Measurements from ENCODE around the gene LRSAM1.
"Not testable (repeated sequence)": the region's sequence is repeated elsewhere in the genome, so short reads cannot be mapped to it uniquely, and the experiment has no call there.

Gene LRSAM1

DNA sequence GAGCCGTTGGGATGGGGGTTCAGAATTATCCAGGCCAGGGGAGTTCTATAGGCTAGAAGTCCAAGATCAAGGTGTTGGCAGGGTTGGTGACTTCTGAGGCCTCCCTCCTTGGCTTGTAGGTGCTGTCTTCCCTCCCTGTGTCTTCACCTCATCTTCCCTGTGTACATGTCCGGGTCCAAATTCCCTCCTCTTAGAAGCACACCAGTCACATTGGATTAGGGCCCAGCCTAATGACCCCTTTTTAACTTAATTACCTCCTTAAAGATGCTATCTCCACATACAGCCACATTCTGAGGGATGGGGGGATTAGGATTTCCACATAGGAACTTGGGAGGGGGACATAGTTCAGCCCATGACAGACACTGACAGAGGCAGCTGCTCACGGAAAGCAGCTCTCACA lies 12.1 kb downstream of the LRSAM1 start:
- no peak for DNase-seq

DNA sequence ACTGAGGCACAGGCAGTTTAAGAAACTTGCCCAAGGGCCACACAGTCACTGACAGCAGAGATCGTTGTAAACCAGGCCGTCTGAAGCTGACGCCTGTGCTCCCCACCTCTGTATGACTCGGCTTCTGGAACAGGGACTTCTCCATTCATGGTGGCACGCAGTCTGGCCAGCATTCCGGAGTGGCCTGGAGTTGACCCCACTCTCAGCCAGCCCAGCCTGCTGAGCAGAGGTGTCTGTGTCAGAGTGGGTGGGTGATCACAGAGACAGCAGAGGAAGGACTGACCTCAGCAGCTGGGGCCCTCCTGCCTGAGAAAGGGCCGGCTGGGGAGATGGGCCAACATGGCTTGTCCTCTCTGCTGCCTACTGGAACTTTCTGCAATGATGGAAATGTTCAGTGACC lies 12.6 kb downstream of the LRSAM1 start:
- DNase-seq, result no peak

DNA sequence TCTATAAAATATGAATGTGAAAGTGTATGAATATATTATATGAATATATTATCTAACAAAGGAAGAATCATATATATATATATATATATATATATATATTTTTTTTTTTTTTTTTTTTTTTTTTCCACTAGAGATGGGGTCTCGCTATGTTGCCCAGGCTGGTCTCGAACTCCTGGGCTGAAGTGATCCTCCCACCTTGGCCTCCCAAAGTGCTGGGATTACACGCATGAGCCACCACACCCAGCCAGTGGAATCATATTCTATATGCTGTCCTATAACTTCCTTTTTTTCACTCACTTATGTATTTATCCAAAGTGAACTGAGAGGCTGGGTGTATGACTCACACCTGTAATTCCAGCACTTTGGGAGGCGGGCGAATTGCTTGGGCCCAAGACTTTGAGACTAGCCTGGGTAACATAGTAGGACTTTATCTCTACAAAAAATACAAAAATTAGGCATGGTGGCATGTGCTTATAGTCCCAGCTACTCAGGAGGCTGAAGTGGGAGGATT lies 15.2 kb downstream of the LRSAM1 start:
- not testable (repeated sequence) for DNase-seq

DNA sequence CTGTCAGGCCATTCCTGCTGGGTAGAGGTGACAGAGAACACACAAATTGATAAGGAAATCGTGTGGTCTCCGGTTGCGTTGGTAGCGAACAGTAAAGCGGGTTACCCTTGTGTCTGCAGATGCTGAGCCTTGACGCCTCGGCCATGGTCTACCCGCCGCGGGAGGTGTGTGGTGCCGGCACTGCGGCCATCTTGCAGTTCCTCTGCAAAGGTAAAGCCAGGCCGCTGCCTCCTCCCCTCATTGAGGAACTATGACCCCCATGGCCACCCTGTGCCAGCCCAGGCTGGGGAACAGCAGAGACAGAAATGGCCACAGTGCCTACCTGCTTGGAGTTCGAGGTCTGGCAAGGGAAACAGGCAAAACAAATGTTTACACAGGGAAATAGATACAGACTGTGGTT lies 16.3 kb downstream of the LRSAM1 start:
- DNase-seq, result no peak

DNA sequence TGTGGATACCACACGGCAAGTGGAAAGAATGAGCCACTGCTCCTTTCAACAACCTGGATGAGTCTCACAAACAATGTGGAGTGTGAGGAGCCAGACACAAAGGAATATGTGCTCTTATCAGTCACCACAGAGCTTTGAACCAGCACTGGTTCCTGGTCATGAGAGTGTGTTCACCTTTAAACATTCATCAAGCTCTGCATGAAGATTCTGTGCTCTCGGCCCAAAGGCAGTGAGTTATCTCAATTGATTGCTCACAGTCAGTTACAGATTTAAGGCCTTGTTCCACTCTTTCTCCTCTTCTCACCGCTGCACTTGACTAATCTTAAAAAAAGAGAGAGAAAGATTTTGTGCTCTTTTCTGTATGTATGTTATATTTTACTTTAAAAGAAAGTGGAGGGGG lies 19.4 kb downstream of the LRSAM1 start:
- no peak for DNase-seq

DNA sequence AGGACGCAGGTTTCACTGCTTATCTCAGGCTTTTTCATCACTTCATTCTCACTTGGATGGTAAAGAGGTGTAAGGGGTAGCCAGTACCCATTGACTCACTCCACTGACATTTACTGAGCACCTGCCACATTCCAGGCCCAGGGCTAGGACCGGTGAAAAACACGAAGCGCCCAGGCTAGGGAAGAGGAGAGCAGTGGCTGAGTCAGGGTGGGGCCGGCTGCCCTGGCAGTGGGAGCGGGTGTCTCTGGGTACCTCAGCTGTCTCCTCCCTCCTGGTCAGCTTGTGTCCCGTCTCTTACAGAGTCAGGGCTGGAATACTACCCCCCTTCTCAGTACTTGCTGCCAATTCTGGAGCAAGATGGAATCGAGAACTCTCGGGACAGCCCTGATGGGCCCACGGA lies 22.2 kb downstream of the LRSAM1 start:
- DNase-seq, result no peak

DNA sequence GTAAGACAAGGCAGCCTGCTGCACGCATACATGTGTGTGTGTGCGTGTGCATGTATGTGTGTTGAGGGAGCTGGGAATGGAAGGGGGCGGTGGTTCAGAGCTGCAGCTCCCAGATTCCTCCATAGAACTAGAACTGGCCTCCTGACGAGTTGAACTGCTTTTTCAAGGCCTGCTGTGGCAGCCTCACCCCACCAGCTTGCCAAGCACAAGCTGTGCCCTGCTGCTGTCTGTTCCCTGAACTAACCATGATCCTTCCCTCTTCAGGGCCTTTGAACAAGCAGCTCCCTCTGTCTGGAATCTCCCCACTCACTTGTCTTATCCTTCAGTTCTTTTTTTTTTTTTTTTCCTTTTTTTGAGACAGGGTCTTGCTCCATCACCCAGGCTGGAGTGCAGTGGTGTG lies 22.6 kb downstream of the LRSAM1 start:
- no peak for DNase-seq

DNA sequence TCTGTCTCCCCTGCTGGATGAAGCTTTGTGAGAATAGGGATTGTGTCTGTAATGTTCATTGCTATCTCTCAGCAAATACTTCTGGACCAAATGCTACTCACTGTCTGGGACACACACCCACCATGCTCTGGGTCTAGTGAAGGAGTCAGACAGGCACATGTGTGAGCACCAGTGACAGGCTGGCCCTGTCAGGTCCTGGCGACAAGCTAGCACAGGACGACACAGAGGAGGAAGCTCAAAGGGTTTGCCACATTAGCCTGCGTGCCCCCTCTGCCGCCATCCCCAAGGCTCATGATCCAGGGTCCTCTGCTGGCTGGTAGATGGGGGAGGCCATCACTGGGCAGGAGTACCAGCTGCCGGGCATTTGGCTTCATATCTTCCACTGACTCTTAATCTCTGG lies 23.3 kb downstream of the LRSAM1 start:
- no peak for DNase-seq

DNA sequence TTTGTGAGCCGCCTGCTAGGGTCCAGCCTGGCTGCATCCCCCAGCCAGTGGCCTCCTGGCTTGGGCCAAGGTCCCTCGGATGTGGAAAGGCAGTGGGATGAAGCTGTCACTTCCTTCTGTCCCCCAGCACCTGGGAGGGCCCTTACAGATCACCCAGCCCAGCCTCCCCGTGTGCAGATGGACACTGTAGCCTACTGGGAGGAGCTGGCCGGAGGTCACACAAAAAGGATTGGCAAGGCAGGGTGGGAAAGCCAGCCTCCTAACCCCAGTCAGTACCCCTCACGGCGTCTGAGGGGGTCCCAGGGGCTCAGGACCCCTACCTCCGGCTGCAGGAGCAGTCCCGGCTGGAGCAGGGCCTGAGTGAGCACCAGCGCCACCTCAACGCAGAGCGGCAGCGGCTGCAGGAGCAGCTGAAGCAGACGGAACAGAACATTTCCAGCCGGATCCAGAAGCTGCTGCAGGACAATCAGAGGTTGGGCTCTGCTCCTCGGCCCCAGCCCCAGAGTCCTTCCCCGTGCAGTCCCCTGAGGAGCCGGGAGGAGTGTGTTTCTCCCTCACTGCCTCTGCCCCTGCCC lies 28.3 kb downstream of the LRSAM1 start:
- DNase-seq, result no peak

DNA sequence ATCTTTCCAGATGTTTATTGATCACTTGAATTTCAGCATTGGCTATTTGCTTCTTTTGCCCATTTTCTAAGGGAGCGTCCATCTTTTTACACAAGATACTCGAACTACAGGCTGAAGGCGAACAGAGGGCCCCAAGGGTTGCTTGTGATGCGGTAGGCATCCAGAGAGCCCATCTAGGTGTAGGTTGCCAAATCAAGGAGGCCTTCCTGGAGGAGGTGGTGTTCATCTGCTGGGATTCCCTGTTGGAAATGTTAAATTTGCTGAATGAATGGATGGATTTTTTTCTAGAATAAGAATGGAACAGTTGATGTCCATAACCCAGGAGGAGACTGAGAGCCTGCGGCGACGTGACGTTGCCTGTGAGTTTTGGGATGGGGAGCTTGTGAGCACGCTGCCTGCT lies 31.4 kb downstream of the LRSAM1 start:
- no peak for DNase-seq

DNA sequence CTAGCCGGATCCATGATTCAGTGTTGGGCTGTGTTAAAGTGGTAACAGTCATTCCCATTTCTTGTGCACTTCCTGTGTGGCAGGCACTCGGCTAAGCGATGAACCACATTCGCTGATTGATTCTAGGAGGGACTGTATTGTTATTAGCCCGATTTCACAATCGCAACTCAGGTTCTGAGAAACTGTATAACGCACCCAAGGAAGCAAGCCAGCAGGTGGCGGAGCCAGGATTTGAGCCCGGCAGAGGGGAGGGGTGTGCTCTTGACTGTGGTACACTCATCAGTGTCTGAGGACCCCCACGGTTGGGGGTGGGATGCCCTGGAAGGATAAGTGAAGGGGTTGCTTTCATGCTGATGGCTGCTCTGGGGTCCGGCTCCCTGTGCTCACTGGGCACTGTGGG lies 34.7 kb downstream of the LRSAM1 start:
- no peak for DNase-seq

DNA sequence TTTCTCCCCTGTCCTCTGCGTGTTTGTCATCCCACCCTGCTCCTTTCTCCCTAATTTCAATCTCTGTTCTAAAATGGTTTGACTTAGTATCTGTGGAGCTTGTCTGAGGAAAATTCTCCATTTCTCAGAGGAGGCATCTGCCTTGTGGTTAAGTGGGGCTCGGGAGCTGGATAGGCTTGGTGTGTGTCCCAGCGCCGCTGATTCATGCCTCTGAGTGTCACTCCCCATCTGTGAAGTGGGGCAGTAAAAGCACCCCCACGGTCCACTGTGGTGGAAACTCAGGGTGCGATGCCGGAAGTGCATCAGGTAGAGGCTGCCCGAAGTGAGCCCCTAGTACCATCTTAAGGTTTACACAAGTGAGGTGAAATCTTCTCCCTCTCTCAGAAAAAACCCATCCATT lies 37.6 kb downstream of the LRSAM1 start:
- no peak for DNase-seq

DNA sequence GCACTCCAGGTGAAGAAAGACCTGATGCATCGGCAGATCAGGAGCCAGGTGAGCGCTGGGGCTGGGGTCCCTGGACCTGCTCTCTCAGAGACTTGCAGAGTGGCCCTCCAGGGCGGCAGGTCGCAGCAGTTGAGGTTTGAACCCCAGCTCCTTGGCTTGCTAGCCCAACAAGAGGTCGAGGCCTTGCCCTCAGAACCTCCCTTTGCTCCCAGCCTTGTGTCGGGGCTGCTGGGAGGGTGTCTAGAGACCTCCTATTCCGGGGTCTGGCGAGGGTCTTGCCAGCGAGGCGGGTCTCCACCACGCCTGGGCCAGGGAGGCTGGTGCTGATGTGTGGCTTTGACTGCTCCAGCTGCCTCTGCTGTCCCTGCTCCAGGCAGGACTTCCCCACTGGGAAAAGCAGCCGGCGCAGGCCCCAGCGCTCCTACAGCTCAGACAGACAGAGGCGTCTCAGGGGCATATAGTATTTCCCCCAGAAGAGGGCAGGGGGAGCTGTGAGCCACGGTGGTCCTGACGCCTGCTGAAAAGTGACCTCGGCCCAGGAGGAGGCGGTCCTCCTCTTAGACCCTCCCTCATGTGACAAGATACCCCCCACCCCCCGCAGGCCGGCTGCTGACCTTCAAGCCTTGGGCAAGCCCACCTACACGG lies 38.3 kb downstream of the LRSAM1 start:
- DNase-seq, result no peak

DNA sequence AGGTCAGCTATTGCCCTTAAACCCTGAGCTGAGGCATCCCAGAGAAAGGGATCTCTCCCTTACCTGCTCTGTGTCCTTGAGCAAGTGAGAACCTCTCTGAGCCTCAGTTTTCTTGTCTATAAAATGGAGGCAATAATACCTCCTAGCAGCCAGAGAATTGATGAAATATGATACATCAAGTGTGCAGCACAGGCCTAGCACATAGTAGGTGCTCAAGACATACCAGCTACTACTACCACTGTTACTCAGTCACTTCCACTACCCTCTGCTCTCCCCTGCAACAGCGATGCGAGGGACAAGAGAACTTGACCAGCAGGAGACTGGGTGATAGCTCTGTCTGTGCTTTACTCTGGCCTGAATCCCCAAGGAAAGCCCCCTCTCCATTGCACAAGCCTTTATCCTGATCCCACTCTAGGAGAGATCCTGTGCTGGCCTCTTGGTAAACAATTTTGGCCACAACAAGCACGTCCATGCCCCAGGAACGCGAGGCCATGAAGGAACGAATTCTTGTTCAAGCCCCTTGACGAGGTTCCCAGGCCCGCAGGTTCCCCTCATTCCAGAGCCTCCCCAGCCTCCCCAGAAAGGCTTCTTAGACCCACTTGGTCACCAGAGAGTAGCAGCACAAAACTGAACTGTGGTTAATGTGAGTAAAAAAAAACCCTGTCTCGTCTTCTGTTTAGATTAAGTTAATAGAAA lies 39.4 kb downstream of the LRSAM1 start:
- DNase-seq, result no peak

DNA sequence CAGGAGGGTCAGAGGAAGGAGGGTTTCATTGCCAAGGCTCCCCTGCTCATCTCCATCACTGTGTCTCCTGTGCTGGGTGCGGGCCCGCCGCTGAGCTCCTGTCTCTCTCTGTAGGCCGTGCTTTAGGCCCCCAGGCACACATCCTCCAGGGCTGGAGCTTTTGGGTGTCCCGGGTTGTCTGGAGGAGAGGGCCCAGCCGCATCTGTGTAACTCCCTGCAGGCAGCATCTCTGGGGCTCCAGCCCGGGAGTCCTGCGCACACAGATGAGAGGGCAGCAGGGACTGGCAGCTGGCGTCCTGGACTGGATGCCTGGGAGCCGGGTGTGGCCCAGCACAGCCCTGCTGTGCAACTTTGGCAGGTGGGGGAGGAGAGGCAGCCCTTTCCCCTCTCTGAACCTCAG lies 40.2 kb downstream of the LRSAM1 start:
- no peak for DNase-seq

DNA sequence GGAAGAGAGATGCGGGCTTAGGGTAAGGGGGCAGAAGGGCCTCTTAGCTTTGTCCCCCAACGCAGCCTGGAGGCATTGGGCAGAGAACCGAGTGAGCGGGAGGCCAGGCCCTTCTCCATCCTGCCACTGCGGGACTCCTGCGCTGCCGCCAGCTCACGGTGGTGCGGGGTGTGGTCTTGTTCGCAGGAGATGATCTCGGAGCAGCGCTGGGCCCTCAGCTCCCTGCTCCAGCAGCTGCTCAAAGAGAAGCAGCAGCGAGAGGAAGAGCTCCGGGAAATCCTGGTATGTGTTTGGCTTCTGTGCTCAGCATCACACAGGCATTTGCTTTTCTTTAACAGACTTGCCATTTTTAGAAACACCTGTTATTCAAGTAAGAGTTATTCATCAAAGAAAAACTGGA lies 41.3 kb downstream of the LRSAM1 start:
- DNase-seq, result no peak

DNA sequence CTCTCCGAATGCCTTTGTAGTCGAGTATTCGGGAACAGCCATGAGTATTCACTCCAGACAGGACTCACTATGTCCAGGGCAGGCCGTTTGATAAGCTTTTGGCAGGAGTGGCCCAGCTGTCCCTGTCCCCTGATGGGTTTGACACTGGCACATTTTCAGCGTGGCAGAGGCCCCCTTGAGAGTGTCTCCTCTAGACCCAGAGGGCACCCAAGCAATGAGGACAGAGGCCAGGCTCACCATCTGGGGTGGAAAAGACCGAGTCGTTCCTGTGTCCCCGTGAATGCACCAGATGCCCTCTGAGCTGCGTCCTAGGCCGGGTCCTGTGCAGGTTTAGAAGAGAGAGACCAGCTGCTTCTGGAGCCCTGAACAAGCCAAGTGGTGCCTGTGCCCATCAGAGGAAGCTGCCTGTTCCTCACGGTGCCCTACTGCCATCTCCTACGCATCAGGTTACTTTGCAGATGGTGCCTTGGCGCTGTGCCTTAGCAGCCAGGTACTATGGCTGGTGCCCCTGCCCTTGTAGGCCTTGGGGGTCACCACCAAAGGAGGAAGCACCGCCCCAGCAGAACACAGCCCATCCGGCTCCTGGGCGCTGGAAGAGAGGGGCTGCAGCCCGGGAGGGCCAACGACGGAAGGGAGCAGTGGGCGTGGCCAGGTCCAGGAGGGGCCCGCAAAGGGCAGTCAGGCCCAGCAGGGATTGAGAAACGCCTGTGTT lies 42.4 kb downstream of the LRSAM1 start:
- no peak for DNase-seq

DNA sequence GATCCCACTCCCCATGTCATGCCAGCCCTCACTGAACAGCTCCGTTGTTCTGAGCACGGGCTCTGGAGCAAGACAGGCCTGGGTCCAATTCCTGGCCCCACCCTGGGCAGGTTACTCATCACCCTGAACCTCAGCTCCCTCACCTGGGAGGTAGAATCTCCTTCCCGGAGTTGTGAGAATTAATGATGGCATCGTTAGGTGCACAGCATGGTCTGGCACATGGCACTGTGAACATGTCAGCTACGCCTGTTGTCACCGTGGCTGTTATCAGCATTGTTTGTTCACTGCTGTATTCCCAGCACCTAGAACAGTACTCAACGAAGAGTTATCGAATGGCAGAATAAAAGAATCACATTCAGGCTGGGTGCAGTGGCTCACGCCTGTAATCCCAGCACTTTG lies 43.0 kb downstream of the LRSAM1 start:
- DNase-seq, result no peak

DNA sequence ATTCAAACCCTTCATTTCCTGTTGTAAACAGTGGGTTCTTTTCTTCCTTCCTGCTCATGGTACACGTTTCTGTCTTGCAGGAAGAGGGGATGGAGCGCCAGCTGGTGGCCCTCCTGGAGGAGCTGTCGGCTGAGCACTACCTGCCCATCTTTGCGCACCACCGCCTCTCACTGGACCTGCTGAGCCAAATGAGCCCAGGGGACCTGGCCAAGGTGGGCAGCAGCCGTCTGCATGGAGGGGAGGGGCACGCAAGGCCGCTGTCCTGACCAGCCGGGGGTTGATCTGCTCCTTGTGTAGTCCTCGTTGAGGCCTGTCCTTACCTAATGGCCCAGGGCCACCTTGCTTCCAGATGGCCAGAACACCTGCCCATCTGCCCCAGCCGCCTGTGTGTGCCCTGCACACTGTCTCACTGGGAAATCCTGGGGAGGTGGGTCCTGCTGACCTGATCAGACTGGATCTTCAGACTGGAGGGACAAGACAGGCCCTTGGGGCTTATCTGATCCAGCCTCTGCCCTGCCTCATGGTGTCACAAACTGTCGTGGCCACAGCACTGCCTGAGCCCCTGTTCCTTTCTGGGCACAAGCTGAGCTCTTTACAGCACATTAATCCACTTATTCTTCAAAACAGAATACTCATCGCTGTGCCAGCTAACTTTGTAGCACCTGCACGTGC lies 44.7 kb downstream of the LRSAM1 start:
- DNase-seq, result no peak

DNA sequence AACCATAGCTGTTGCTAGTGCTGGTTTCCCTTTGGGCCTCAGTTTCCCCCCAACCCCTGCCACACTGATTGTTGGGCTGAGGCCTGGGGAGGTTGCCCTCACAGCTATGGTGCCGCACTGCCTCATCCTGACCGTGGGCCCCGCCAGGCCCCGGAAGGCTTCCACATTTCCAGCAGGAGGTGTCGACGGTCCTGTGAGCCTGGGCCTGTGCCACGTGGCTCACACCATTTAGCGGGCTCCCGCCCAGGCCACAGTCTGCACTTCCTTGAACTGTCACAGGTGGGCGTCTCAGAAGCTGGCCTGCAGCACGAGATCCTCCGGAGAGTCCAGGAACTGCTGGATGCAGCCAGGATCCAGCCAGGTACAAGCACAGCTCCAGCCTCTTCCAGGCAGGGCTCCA lies 45.7 kb downstream of the LRSAM1 start:
- DNase-seq, result no peak

DNA sequence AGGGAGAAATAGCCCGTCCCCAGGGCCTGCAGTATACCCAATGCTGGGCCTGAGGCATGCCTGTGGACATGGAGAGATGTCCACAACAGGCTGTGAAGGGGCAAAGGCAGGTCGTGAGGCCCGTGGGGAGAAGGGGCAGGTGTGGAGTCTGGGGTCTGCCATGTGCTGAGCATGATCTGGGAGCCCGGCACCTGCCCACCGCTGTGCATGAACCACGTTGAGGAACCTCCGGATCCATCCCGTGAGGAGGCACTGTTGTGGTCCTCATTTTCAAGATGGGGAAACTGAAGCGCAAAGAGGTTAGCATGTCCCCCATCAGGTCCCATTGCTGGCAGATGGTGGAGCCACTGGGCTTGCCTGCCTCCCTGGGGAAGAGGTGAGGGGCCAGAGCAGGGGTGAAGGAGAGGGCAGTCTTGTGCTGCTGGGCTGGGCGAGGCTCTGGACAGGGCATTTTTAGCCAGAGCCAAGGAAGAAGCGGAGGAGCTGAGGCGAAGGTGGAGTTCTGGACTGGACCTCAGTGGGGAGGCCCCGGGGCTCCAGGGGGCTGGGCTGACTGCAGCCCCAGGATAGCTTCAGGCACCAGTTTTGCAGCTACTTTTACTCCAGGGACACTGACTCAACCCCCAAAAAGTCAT lies 46.5 kb downstream of the LRSAM1 start:
- DNase-seq, result no peak

DNA sequence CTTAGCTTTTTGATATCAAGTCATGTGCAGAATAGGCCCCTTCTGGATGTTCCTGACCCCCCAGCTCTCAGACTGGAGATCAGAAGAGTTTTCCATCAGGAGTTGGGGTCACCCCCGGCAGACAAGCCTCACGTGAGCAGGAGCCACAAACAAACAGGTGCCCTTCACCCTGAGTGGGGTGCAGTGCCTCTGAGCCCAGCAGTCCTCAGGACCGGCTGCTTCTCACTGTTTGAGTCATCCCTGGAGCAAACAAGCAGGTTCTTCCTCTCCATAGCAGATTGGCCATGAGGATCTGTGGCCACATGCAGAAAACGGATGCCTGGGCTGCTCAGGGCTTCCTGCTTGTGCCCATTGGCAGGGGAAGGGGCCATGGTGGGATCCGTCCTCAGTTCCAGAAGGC lies 47.0 kb downstream of the LRSAM1 start:
- no peak for DNase-seq

DNA sequence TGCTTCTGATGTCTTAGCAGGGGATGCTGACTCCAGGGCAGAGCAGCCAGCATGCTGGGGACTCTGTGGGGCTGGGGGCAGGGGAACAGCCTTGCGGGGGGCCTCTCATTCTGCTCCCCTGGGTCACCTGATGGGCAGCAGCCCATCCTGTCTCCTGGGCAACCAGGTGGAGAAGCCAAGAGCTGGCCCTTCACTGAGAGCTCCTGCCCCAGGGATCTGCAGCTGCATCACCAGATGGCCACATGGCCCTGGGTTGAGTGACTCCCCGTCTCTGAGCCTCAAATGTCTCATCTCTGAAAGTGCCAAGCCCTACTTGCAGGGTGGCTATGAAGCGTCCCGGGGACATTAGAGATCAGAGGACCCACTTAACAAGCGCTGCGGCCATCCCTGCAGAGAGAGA lies 49.1 kb downstream of the LRSAM1 start:
- DNase-seq, result peak; percentile 16

Measured in DMS79 treated with DMSO at 0.1 percent for 48 hours (cell line).